ENCODE data around the gene RGS17. TPM values are rescaled to one million over a fixed set of nuclear protein-coding genes. Genes with fewer than 3 reads are reported as not detected.
A peak's percentile ranks its signal among the peaks of the same experiment; 100 is the strongest.
"Not testable (repeated sequence)": the region's sequence is repeated elsewhere in the genome, so short reads cannot be mapped to it uniquely, and the experiment has no call there.

RGS17 gene
- total RNA-seq, 1 donor from 2014 or later = 8.1 TPM

GRCh38 chr6:153003366-153003690 lies 127.8 kb downstream of the RGS17 start:
- DNase-seq (ENCODE audit: low spot score) = peak; percentile 15
- Mint-ChIP-seq H3K27me3 (ENCODE audit: insufficient read depth, low read depth) (peaks cover 2% of the 10 kb centered on the region), H3K4me1 (peaks cover 22% of the 10 kb centered on the region), H3K36me3 (peaks cover 7% of the 10 kb centered on the region), H3K4me3 (peak overlapping the region; percentile 94), H3K9me3 (no peaks in the 10 kb centered on the region), H3K27ac (peak overlapping the region; percentile 98)
- Histone ChIP-seq H3K27ac (peak overlapping the region; percentile 88), H3K4me1 (peaks cover 19% of the 10 kb centered on the region), H3K27me3 (no peaks in the 10 kb centered on the region), H3K79me2 (ENCODE audit: low read depth) (peaks cover 56% of the 10 kb centered on the region), H3K9me3 (ENCODE audit: low read depth) (no peaks in the 10 kb centered on the region), H3F3A (ENCODE audit: low read depth) (peaks cover 20% of the 10 kb centered on the region), H3K4me2 (peak overlapping the region; percentile 93), H3K36me3 (peaks cover 4% of the 10 kb centered on the region), H2AFZ (replicated peaks) (peak overlapping the region; percentile 45), H3K9ac (peak overlapping the region; percentile 69), H3K4me3 (peak overlapping the region; percentile 74), H4K20me1 (ENCODE audit: low read depth) (peaks cover 35% of the 10 kb centered on the region)
- TF ChIP-seq EZH2phosphoT487 (IDR thresholded peaks at IDR 0.05) = peak; percentile 8
- no peak for TF ChIP-seq EZH2 (IDR thresholded peaks at IDR 0.05)

GRCh38 chr6:153002613-153003365 lies 128.3 kb downstream of the RGS17 start, which contains the start of gene MTRF1L:
TSS of gene MTRF1L (minus strand) at chr6:153002709. CDS start at chr6:153002685, 24 bp downstream.
- H3K27ac Mint-ChIP-seq = peak within 1 kb of the TSS; percentile 98
- H2AFZ ChIP-seq (replicated peaks) = peak within 1 kb of the TSS; percentile 45
- peaks cover 7% of the 10 kb centered on the region for H3K36me3 Mint-ChIP-seq
- H3K4me1 Mint-ChIP-seq = peaks cover 22% of the 10 kb centered on the region
- peak; percentile 98 for DNase-seq (ENCODE audit: low spot score)
- peaks cover 62% of the 10 kb centered on the region for H3K79me2 ChIP-seq (ENCODE audit: low read depth)
- H3K27me3 Mint-ChIP-seq (ENCODE audit: insufficient read depth, low read depth) = peaks cover 2% of the 10 kb centered on the region
- peak within 1 kb of the TSS; percentile 92 for H3K9ac ChIP-seq
- peak within 1 kb of the TSS; percentile 88 for H3K27ac ChIP-seq
- peaks cover 38% of the 10 kb centered on the region for H4K20me1 ChIP-seq (ENCODE audit: low read depth)
- no peaks in the 10 kb centered on the region for H3K9me3 Mint-ChIP-seq
- no peaks in the 10 kb centered on the region for H3K9me3 ChIP-seq (ENCODE audit: low read depth)
- peaks cover 20% of the 10 kb centered on the region for H3F3A ChIP-seq (ENCODE audit: low read depth)
- peak within 1 kb of the TSS; percentile 74 for H3K4me3 ChIP-seq
- TF ChIP-seq EZH2phosphoT487 (IDR thresholded peaks at IDR 0.05) (peak; percentile 34), CTCF (IDR thresholded peaks at IDR 0.05) (no peak), EZH2 (IDR thresholded peaks at IDR 0.05) (peak; percentile 26)
- H3K36me3 ChIP-seq = peaks cover 7% of the 10 kb centered on the region
- H3K27me3 ChIP-seq = no peaks in the 10 kb centered on the region
- peak within 1 kb of the TSS; percentile 93 for H3K4me2 ChIP-seq
- peaks cover 19% of the 10 kb centered on the region for H3K4me1 ChIP-seq
- peak within 1 kb of the TSS; percentile 94 for H3K4me3 Mint-ChIP-seq

GRCh38 chr6:153001767-153002612 lies 129.1 kb downstream of the RGS17 start:
- Histone ChIP-seq H3K79me2 (ENCODE audit: low read depth) (peaks cover 69% of the 10 kb centered on the region), H3F3A (ENCODE audit: low read depth) (peaks cover 20% of the 10 kb centered on the region), H3K9ac (peak overlapping the region; percentile 92), H3K4me3 (peak overlapping the region; percentile 74), H3K27me3 (no peaks in the 10 kb centered on the region), H2AFZ (replicated peaks) (no peak overlapping the region), H3K27ac (peak overlapping the region; percentile 88), H4K20me1 (ENCODE audit: low read depth) (peaks cover 46% of the 10 kb centered on the region), H3K4me2 (peak overlapping the region; percentile 93), H3K36me3 (peaks cover 7% of the 10 kb centered on the region), H3K9me3 (ENCODE audit: low read depth) (no peaks in the 10 kb centered on the region), H3K4me1 (peaks cover 19% of the 10 kb centered on the region)
- TF ChIP-seq EZH2phosphoT487 (IDR thresholded peaks at IDR 0.05) = no peak
- peak; percentile 31 for TF ChIP-seq EZH2 (IDR thresholded peaks at IDR 0.05)
- DNase-seq (ENCODE audit: low spot score) = peak; percentile 42
- H3K36me3 Mint-ChIP-seq = peaks cover 10% of the 10 kb centered on the region
- H3K4me1 Mint-ChIP-seq = peaks cover 22% of the 10 kb centered on the region
- H3K27me3 Mint-ChIP-seq (ENCODE audit: insufficient read depth, low read depth) = peaks cover 2% of the 10 kb centered on the region
- no peaks in the 10 kb centered on the region for H3K9me3 Mint-ChIP-seq
- peak overlapping the region; percentile 95 for H3K27ac Mint-ChIP-seq
- H3K4me3 Mint-ChIP-seq = peak overlapping the region; percentile 94

GRCh38 chr6:153000790-153001189 lies 130.3 kb downstream of the RGS17 start:
- not testable (repeated sequence) for H2AFZ ChIP-seq (replicated peaks); H3K9me3 Mint-ChIP-seq; DNase-seq (ENCODE audit: low spot score); H3K9me3 ChIP-seq (ENCODE audit: low read depth); H3K27me3 Mint-ChIP-seq (ENCODE audit: insufficient read depth, low read depth); H3K27ac Mint-ChIP-seq; H3K27me3 ChIP-seq; H3K27ac ChIP-seq
- H3K79me2 ChIP-seq (ENCODE audit: low read depth) = peaks cover 81% of the 10 kb centered on the region
- peaks cover 19% of the 10 kb centered on the region for H3K4me1 ChIP-seq
- H3F3A ChIP-seq (ENCODE audit: low read depth) = peaks cover 20% of the 10 kb centered on the region
- peaks cover 15% of the 10 kb centered on the region for H3K36me3 ChIP-seq
- peak overlapping the region; percentile 93 for H3K4me2 ChIP-seq
- Mint-ChIP-seq H3K36me3 (peaks cover 14% of the 10 kb centered on the region), H3K4me3 (peak overlapping the region; percentile 94), H3K4me1 (peaks cover 22% of the 10 kb centered on the region)
- H3K9ac ChIP-seq = peak overlapping the region; percentile 92
- H4K20me1 ChIP-seq (ENCODE audit: low read depth) = peaks cover 56% of the 10 kb centered on the region
- H3K4me3 ChIP-seq = peak overlapping the region; percentile 74
